Measurements from ENCODE around the gene TRHDE.

DNA sequence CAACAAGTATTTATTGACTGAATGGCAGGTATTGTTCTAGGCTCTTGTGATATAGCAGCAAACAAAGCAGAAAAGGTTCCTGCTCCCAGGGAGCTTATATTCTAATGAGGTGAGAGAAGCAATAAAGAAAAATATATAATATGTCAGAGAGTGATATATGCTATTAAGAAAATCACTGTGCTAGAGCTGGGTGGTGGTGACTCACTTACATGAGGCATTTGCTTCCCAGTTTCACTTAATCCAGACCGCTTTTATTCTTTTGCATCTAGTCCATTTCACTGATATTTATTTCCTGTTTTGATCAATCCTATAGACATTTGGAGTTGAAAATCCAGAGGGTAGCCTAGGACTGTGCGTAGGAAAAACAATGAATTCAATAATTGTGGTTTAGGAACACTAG lies 17.5 kb downstream of the TRHDE start:
- no peak for TF ChIP-seq POLR2AphosphoS5 (IDR thresholded peaks at IDR 0.05; ENCODE audit: low read depth, low read length)
- TF ChIP-seq TAF1 (IDR thresholded peaks at IDR 0.05; ENCODE audit: borderline replicate concordance, low read depth, low read length) = no peak
- TF ChIP-seq POLR2A (IDR thresholded peaks at IDR 0.05; ENCODE audit: low read depth, low read length) = no peak

Measured in GM12892 (cell line).